ENCODE measurements around the gene ARRDC2. TPM values are rescaled to one million over a fixed set of nuclear protein-coding genes. Genes with fewer than 3 reads are reported as not detected.
A peak's percentile ranks its signal among the peaks of the same experiment; 100 is the strongest.

The ARRDC2 gene
- total RNA-seq, 1 donor = 8.0 TPM

GRCh38 chr19:18046059-18046718 lies 38.2 kb downstream of the ARRDC2 start:
- DNase-seq (ENCODE audit: low read depth) = peak; percentile 65
- no peak for TF ChIP-seq CTCF (IDR thresholded peaks at IDR 0.05; ENCODE audit: insufficient read depth, low read length)
- no peak overlapping the region for H3K4me3 ChIP-seq (ENCODE audit: low read depth, low read length)

DNA sequence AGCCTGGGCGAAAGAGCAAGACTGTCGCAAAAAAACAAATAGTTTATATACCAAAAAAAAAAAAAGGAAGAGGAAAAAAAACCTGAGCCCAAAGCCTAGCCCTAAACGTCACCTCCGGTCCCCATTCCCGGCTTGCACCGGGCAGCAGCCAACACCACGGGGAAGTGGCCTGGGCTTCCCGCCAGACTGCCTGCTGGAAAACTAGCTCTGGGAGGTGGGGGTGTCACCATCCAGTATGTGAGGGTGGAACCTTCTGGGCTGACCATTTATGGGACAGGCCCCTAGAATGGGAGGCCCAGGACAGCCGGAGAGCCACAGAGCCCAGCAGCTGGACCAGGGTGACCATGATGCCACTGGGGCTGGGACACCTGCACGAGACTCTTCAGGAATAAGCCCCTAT lies 41.4 kb downstream of the ARRDC2 start:
- no peak overlapping the region for H3K4me3 ChIP-seq (ENCODE audit: low read depth, low read length)
- TF ChIP-seq CTCF (IDR thresholded peaks at IDR 0.05; ENCODE audit: insufficient read depth, low read length) = no peak
- DNase-seq (ENCODE audit: low read depth) = peak; percentile 59

GRCh38 chr19:18051887-18052286 lies 43.9 kb downstream of the ARRDC2 start:
- DNase-seq (ENCODE audit: low read depth) = no peak
- H3K4me3 ChIP-seq (ENCODE audit: low read depth, low read length) = no peak overlapping the region
- no peak for TF ChIP-seq CTCF (IDR thresholded peaks at IDR 0.05; ENCODE audit: insufficient read depth, low read length)

DNA sequence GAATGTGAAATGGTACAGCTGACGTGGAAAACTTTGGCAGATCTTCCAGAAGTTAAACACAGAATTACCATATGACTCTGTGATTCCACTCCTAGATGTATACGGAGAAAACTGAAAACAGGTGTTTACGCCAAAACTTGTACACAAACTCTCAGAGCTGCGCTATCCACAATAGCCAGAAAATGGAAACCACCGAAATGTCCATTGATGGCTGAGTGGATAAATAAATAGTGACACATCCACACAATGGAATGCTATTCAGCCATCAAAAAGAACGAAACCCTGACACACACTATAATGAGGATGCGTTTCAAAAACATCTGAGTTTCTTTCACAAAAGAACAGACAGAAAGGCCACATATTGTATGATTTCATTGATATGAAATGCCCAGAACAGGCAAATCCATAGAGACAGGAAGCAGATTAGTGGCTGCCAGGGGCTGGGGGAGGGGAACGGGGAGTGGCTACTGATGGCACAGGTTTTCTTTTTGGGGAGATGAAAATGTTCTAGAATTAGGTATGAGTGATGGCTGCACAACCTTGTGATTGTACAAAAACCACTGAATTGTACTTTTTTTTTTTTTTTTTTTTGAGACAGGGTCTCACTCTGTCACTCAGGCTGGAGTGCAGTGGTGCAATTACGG lies 45.7 kb downstream of the ARRDC2 start:
- DNase-seq (ENCODE audit: low read depth) = peak; percentile 43
- no peak overlapping the region for H3K4me3 ChIP-seq (ENCODE audit: low read depth, low read length)
- no peak for TF ChIP-seq CTCF (IDR thresholded peaks at IDR 0.05; ENCODE audit: insufficient read depth, low read length)

DNA sequence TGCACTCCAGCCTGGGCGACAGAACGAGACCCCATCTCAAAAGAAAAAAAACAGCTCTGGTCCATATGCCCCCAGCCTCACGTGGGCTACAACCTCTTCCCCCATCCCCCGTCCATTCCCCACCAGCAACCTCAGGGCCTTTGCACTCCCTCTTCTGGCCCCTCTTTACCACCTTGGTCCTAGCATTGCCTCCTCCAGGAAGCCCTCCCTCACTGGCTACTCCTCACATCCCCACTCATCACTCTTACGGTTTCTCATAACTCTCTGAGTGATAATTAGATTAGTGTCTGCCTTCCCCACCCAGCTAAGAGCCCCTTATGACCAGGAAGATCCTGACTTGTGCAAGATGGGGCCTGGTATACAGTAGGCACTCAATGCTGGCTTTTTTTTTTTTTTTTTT lies 48.0 kb downstream of the ARRDC2 start:
- no peak overlapping the region for H3K4me3 ChIP-seq (ENCODE audit: low read depth, low read length)
- DNase-seq (ENCODE audit: low read depth) = no peak
- TF ChIP-seq CTCF (IDR thresholded peaks at IDR 0.05; ENCODE audit: insufficient read depth, low read length) = no peak

DNA sequence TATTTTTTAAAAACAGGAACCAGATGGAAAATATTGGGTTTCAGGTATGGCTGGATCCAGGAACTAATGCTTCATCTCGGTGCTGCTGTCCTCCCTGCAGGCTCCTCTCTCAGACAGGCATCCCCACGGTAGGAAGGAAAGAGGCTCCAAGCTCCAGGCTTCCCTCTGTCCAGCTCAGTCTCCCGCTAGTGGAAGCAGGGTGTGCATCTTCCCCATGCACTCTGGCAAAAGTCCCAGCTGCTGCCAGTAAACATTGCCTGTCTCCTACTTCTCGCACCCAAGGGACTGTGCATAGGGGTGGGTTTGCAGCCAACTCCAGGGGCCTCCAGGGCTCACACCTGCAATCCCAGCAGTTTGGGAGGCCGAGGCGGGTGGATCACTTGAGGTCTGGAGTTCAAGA lies 49.6 kb downstream of the ARRDC2 start:
- H3K4me3 ChIP-seq (ENCODE audit: low read depth, low read length) = no peak overlapping the region
- DNase-seq (ENCODE audit: low read depth) = no peak
- TF ChIP-seq CTCF (IDR thresholded peaks at IDR 0.05; ENCODE audit: insufficient read depth, low read length) = no peak

All from fibroblast of the aortic adventitia (primary cell).